DMS114 treated with DMSO at 0.1 percent for 48 hours (cell line): ENCODE data around the gene ZNF700.
"Not testable (repeated sequence)": the region's sequence is repeated elsewhere in the genome, so short reads cannot be mapped to it uniquely, and the experiment has no call there.

Experiments
- DNase-seq: peaks from one replicate; lab custom pipeline; 2025; ENCODE audit not compliant: unreplicated experiment; lab: John Stamatoyannopoulos, UW

Gene ZNF700

DNA sequence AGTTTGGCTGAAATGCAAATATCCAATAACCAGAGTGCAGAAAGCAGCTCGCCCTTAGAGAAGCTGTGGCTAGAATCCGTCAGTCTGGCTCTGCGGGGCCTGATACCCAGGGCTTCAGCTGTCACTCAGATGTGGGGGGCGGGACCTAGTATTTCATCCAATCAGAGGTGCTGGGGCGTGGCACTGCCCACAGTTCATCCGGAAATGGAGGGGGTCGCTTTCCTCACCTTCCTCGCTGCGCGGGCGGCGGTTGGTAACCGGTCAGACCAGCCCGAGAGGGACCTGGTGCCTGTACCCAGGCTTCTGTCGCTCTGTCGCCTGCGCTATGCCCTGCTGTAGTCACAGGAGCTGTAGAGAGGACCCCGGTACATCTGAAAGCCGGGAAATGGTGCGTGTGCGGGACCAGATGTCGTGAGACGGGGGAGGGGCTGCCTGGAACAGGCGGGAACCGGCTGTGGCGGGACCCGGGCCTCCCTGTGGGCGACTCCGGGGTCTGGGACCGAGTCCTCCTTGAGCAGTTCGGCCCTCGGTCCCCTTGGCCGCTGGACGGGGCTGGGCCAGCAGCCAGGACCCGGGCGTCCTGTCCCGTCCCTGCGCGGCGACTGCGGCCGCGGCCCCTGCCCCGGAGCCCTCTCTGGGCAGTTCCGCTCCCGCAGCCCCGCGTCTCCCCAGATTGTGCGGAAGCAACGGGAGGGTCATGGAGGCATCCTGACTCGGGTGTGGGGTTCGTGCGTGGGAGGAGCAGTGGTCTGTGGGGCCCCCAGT lies at the start of gene ZNF700:
Gene ZNF700, plus strand, starts transcription at position 222 of the 765 bp plus-strand sequence. Its CDS starts 104 bp downstream, at position 326.
- DNase-seq = peak; percentile 85

GRCh38 chr19:11879687-11880266 lies 45.1 kb upstream of the ZNF700 start:
- not testable (repeated sequence) for DNase-seq

- no peak for DNase-seq
Observed at GRCh38 chr19:11880598-11880997, 44.3 kb upstream of the ZNF700 start.

GRCh38 chr19:11881151-11881800 lies 43.6 kb upstream of the ZNF700 start:
- DNase-seq = no peak

DNA sequence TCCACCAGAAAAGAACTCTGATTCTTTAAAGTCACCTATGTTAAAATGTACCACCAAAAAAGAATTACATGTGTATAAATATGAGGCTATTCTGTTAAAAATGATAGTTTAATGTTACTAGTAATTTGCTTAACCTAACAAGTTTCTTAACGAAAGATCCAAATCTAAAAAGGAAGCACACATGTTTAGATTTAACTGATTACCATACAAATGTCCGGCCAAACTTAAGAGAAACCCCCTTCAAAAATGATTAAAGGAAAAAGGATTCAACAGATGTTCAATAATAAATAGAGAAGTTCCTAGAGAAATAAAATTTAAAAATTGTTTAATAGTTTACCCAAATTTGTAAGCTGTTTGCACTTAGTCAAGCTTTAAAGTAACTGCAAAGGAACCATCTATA lies 42.3 kb upstream of the ZNF700 start:
- no peak for DNase-seq

- no peak for DNase-seq
Observed at GRCh38 chr19:11887234-11887610, 37.7 kb upstream of the ZNF700 start.

- DNase-seq = peak; percentile 31
Observed at GRCh38 chr19:11887611-11888531, 37.0 kb upstream of the ZNF700 start, which contains the start of gene ZNF69. ZNF69 (plus strand) TSS chr19:11887782; CDS start chr19:11887924, 142 bp downstream.

DNA sequence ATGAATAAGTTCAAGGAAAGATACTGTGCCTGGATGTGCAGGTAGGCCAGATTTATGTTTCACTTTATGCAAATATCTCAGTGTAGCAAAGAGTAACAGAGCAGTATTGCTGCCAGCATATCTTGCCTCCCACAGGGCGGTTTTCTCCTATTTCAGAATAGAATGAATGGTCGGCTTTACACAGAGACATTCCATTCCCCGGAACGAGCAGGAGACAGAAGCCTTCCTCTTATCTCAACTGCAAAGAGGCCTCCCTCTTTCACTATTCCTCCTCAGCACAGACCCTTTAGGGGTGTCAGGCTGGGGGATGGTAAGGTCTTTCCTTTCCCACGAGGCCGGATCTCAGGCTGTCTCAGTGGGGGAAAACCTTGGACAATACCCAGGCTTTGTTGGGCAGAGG lies 35.0 kb upstream of the ZNF700 start:
- not testable (repeated sequence) for DNase-seq

- DNase-seq = no peak
Observed at GRCh38 chr19:11890634-11891033, 34.3 kb upstream of the ZNF700 start.

DNA sequence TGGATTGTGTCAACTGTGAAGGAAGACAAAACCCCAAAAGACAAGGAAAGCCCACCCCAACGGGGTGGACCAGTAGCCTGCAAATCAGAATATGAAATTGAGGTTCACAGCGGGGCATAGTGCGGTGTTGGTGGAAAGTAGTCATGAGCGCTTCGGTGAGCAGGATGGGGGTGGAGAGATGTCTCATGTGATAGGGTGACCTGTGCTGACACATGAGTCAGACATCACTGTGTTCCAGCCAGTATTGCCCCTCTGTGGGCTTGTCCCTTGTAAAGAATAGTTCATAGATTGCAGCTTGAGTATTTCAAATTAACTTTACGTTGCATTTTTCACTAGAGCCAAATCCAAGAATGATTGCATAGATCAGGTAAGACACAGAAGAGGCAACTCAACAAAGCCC lies 30.1 kb upstream of the ZNF700 start:
- DNase-seq = no peak

- no peak for DNase-seq
Observed at GRCh38 chr19:11902228-11902627, 22.7 kb upstream of the ZNF700 start.

DNA sequence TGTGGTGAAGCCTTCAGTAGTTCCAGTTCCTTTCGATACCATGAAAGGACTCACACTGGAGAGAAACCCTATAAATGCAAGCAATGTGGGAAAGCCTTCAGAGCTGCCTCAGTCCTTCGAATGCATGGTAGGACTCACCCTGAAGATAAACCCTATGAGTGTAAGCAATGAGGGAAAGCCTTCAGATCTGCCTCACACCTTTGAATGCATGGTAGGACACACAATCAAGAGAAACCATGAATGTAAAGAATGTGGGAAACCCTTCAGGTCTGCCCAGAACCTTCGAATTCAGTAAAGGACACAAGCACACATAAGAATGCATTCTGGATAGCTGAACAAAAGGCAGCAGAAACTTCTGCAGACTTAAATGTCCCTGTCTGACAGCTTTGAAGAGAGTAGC lies 19.0 kb upstream of the ZNF700 start:
- DNase-seq = no peak

GRCh38 chr19:11911937-11912336 lies 13.0 kb upstream of the ZNF700 start:
- DNase-seq = not testable (repeated sequence)

- DNase-seq = not testable (repeated sequence)
Observed at GRCh38 chr19:11914417-11915051, 10.4 kb upstream of the ZNF700 start.

GRCh38 chr19:11921852-11922495 lies 2.9 kb upstream of the ZNF700 start:
- no peak for DNase-seq

DNA sequence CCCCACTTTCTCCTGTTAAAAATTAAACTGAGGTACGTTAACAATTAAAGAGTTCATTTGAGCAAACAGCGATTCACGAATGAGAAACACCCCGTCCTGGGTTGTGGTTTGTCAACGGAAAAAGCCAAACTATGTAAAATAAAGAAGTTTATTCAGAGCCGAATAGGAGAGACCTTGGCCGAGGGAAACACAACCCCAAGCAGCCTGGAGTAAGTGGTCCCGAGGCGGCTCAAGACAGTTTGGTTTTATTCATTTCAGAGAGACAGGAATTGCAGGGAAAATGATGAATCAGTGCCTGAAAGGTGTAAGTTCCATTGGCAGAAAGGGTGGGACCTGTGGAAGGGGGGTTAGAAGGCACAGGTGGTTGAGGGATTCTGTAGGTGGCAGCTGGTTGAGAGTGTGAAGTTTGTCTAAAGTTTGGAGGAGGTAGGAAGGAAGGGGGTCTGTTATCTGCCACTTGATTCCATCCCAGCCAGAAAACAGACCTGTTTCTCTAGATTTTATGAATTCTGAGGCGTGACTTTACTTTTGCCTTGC lies 812 bp downstream of the ZNF700 start:
- not testable (repeated sequence) for DNase-seq

DNA sequence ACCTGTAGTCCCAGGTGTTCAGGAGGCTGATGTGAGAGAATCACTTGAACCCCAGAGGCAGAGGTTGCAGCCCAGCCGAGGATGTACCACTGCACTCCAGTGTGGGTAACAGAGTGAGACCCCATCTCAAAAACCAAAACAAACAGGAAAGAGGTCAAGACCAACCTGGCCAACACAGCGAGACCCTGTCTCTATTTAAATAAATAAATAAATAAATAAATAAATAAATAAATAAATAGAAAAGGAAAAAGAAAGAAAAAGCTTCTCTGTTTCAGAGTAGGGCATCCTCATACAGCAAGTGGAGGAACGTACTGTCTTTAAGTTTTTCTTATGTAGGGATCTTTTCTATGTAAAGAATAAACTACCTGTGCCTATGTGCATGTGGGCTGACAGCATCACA lies 2.3 kb downstream of the ZNF700 start:
- no peak for DNase-seq

- DNase-seq = no peak
Observed at GRCh38 chr19:11931051-11931450, 6.1 kb downstream of the ZNF700 start.

GRCh38 chr19:11931513-11931912 lies 6.6 kb downstream of the ZNF700 start:
- no peak for DNase-seq

GRCh38 chr19:11935829-11936228 lies 10.9 kb downstream of the ZNF700 start:
- not testable (repeated sequence) for DNase-seq
